Muscle layer of duodenum (tissue), 2 donors: ENCODE data around the gene PRICKLE2.
"Not testable (repeated sequence)": the region's sequence is repeated elsewhere in the genome, so short reads cannot be mapped to it uniquely, and the experiment has no call there.

Experiments used
- H3K27ac ChIP-seq: one replicate; pipeline ENCODE4 v1.7.0; 2013; ENCODE audit warnings: mild to moderate bottlenecking, low read length
- H3K27me3 ChIP-seq: one replicate; pipeline ENCODE4 v1.7.0; 2013; ENCODE audit warnings: low read depth, mild to moderate bottlenecking, control low read depth, low read length
- H3K36me3 ChIP-seq, 2 donors: one replicate each; pipeline ENCODE4 v1.7.0; 2013; ENCODE audit warnings: low read length in 2 of 2, control low read depth in 1 of 2, mild to moderate bottlenecking in 1 of 2; ENCODE audit not compliant: insufficient read depth in 2 of 2, control insufficient read depth in 1 of 2
- H3K4me1 ChIP-seq, 2 donors: one replicate each; pipeline ENCODE4 v1.7.0; 2013; ENCODE audit warnings: low read length in 2 of 2, mild to moderate bottlenecking in 2 of 2, control low read depth in 1 of 2, moderate library complexity in 1 of 2; ENCODE audit not compliant: insufficient read depth in 2 of 2, control insufficient read depth in 1 of 2
- H3K4me3 ChIP-seq, 2 donors: one replicate each; pipeline ENCODE4 v1.7.0; 2013; ENCODE audit warnings: low read length in 2 of 2, low read depth in 1 of 2, mild to moderate bottlenecking in 1 of 2
- H3K9me3 ChIP-seq, 2 donors: one replicate each; pipeline ENCODE4 v1.7.0; 2013; ENCODE audit warnings: low read length in 2 of 2, control low read depth in 1 of 2, mild to moderate bottlenecking in 1 of 2; ENCODE audit not compliant: control insufficient read depth in 1 of 2
- donor health status: healthy.

The PRICKLE2 gene

DNA sequence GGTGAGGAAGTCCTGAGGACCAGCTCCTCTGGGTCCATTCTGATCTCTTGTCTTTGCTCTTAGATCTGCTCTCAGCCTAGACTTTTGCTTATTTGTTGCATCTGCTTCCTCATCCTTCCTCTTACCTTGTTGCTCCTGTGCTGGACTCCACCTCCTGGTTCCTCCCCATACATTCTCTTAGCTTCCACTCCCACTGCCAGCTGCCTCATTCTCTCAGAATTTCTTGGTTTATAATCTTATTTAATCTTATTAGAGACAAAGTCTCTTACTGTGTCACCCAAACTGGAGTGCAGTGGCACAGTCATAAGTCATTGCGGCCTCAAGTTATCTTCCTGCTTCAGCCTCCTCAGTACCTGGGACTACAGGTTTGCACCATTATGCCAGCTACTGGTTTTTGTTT lies 133.8 kb downstream of the PRICKLE2 start:
- H3K4me1 ChIP-seq, result peaks cover 0 to 18% of the 10 kb centered on the region in 2 donors
- no peak overlapping the region for H3K27ac ChIP-seq
- H3K4me3 ChIP-seq, result no peak overlapping the region
- no peaks in the 10 kb centered on the region for H3K27me3 ChIP-seq
- peaks cover 0 to 18% of the 10 kb centered on the region in 2 donors for H3K36me3 ChIP-seq
- no peaks in the 10 kb centered on the region for H3K9me3 ChIP-seq

GRCh38 chr3:64089386-64089785 lies 135.9 kb downstream of the PRICKLE2 start:
- not testable (repeated sequence) for H3K4me3 ChIP-seq, H3K27ac ChIP-seq, H3K9me3 ChIP-seq, H3K27me3 ChIP-seq, H3K36me3 ChIP-seq
- peaks cover 0 to 14% of the 10 kb centered on the region in 2 donors for H3K4me1 ChIP-seq

DNA sequence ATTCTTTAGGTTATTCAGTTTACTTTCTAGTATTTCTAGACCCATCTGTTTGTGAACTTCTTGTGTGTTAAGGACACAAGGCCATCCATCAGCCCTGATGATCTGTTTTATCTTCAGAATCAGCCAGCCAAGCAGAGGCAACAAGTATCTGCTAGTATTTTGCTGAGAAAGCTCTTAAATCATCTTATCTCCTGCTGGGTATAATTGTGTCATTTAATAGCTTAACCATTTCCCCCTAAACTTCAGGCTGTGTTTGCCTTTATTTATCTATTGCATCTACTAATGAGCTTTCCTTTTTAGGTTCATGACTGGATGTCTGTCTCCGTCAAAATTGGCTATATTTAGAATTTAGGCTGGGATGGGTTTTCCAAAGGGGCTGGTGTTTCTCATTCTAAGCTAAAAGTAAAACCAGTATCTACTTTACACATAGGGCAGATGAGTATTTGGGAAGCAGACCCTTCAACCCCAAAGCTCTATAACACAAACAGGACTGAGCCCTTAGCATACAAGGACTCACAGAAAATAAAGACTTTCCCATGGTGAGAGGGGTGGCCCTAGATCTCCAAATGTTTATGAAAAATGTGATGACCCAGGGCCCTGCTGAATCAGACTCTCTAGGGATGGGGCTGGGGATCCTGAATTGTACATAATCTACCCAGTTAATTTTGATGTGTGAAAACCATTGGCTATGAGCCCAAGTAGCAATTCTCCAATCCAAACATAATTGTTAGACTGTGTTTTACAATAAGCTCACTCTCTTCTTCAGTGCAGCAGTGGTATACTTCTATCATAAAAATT lies 136.7 kb downstream of the PRICKLE2 start:
- Histone ChIP-seq H3K36me3 (no peaks in the 10 kb centered on the region), H3K27ac (no peak overlapping the region), H3K27me3 (no peaks in the 10 kb centered on the region), H3K4me1 (peaks cover 0 to 13% of the 10 kb centered on the region in 2 donors), H3K4me3 (no peak overlapping the region), H3K9me3 (no peaks in the 10 kb centered on the region)

- H3K36me3 ChIP-seq, result no peaks in the 10 kb centered on the region
- peaks cover 0 to 10% of the 10 kb centered on the region in 2 donors for H3K4me1 ChIP-seq
- no peaks in the 10 kb centered on the region for H3K9me3 ChIP-seq
- no peak overlapping the region for H3K27ac ChIP-seq
- no peaks in the 10 kb centered on the region for H3K27me3 ChIP-seq
- H3K4me3 ChIP-seq, result no peak overlapping the region
Observed at GRCh38 chr3:64086479-64087252, 138.6 kb downstream of the PRICKLE2 start.

DNA sequence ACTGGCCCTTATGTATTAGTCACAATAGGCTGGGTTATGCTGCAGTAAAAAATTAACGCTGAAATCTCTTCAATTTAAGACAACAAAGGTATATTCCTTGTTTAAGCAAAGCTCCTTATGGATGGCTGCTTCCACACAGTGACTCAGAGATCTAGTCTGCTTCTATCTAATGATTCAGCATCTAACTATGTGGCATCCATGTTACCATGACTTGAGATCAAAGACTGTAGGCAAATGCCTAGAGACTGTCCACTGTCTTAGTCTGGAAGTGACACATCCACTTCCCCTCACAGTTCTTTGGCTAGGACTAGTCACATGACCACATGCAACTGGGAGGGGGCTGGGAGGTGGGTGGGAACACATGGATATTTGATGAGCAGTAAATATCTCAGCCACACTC lies 140.6 kb downstream of the PRICKLE2 start:
- Histone ChIP-seq H3K4me3 (no peak overlapping the region), H3K4me1 (peaks cover 0 to 10% of the 10 kb centered on the region in 2 donors), H3K9me3 (no peaks in the 10 kb centered on the region), H3K27me3 (no peaks in the 10 kb centered on the region), H3K27ac (no peak overlapping the region), H3K36me3 (no peaks in the 10 kb centered on the region)

- Histone ChIP-seq H3K4me3 (no peak overlapping the region), H3K27ac (no peak overlapping the region), H3K27me3 (no peaks in the 10 kb centered on the region), H3K4me1 (peaks cover 3 to 5% of the 10 kb centered on the region in 2 donors), H3K36me3 (no peaks in the 10 kb centered on the region), H3K9me3 (no peaks in the 10 kb centered on the region)
Observed at GRCh38 chr3:64083575-64083974, 141.7 kb downstream of the PRICKLE2 start.

- Histone ChIP-seq H3K36me3 (no peaks in the 10 kb centered on the region), H3K4me1 (peaks cover 0 to 5% of the 10 kb centered on the region in 2 donors), H3K27me3 (no peaks in the 10 kb centered on the region), H3K27ac (no peak overlapping the region), H3K9me3 (no peaks in the 10 kb centered on the region), H3K4me3 (no peak overlapping the region)
Observed at GRCh38 chr3:64082961-64083541, 142.2 kb downstream of the PRICKLE2 start.

- H3K27me3 ChIP-seq, result no peaks in the 10 kb centered on the region
Observed at GRCh38 chr3:64082411-64082810, 142.9 kb downstream of the PRICKLE2 start.

GRCh38 chr3:64081235-64081630 lies 144.0 kb downstream of the PRICKLE2 start:
- no peak overlapping the region for H3K4me3 ChIP-seq
- no peak overlapping the region for H3K27ac ChIP-seq
- H3K27me3 ChIP-seq, result no peaks in the 10 kb centered on the region
- H3K9me3 ChIP-seq, result no peaks in the 10 kb centered on the region
- H3K4me1 ChIP-seq, result peaks cover 0 to 5% of the 10 kb centered on the region in 2 donors
- H3K36me3 ChIP-seq, result no peaks in the 10 kb centered on the region

More at GRCh38 chr3:64082411-64082810, 142.9 kb downstream of the PRICKLE2 start:
- H3K4me1 ChIP-seq, result peaks cover 0 to 5% of the 10 kb centered on the region in 2 donors
- no peaks in the 10 kb centered on the region for H3K9me3 ChIP-seq
- no peaks in the 10 kb centered on the region for H3K36me3 ChIP-seq
- H3K4me3 ChIP-seq, result no peak overlapping the region
- no peak overlapping the region for H3K27ac ChIP-seq

- peaks cover 0 to 5% of the 10 kb centered on the region in 2 donors for H3K4me1 ChIP-seq
- no peak overlapping the region for H3K27ac ChIP-seq
- H3K9me3 ChIP-seq, result no peaks in the 10 kb centered on the region
- H3K4me3 ChIP-seq, result no peak overlapping the region
- no peaks in the 10 kb centered on the region for H3K27me3 ChIP-seq
- no peaks in the 10 kb centered on the region for H3K36me3 ChIP-seq
Observed at GRCh38 chr3:64080616-64081234, 144.5 kb downstream of the PRICKLE2 start.
